Large intestine (tissue), 12 donors: ENCODE measurements around the gene MGAT2. TPM values are rescaled to one million over a fixed set of nuclear protein-coding genes. Genes with fewer than 3 reads are reported as not detected.
A peak's percentile ranks its signal among the peaks of the same experiment; 100 is the strongest.

Experiments
- DNase-seq, 2 donors: peaks; one replicate each; pipeline versions ENCODE4 v3.0.0 to v3.0.0-alpha.2; 2013
- H3K27ac ChIP-seq: one replicate; pipeline ENCODE4 v1.5.1; 2013; ENCODE audit warnings: low read length
- H3K27me3 ChIP-seq: 2 replicates; pipeline ENCODE4 v1.6.1; 2013; ENCODE audit warnings: low read length; ENCODE audit not compliant: control insufficient read depth, insufficient read depth
- H3K36me3 ChIP-seq: 2 replicates; pipeline ENCODE4 v1.6.1; 2013; ENCODE audit warnings: low read length; ENCODE audit not compliant: control insufficient read depth, insufficient read depth
- H3K4me1 ChIP-seq: one replicate; pipeline ENCODE4 v1.6.1; 2013; ENCODE audit warnings: low read length; ENCODE audit not compliant: control insufficient read depth, insufficient read depth
- H3K4me3 ChIP-seq: one replicate; pipeline ENCODE4 v1.5.1; 2013; ENCODE audit warnings: low read length
- H3K9me3 ChIP-seq: one replicate; pipeline ENCODE4 v1.6.1; 2013; ENCODE audit warnings: mild to moderate bottlenecking, low read depth, low read length, moderate library complexity; ENCODE audit not compliant: control insufficient read depth
- WGBS: methylation state at CpG from one replicate; pipeline ENCODE4 v1.1.5; 2013; ENCODE audit warnings: low lambda C conversion rate; ENCODE audit not compliant: insufficient coverage; 5-methylcytosine and 5-hydroxymethylcytosine counted together
- long read RNA-seq, 11 donors: transcript quantifications; one replicate each; lab custom pipeline, GENCODE V29; 2026
- polyA plus RNA-seq: library from polyadenylated mRNA; unstranded; fragments of 120-200 nt; gene quantifications from one replicate; pipeline ENCODE4 v1.2.1, GENCODE V29; 2013

Gene MGAT2
- polyA plus RNA-seq: 50.9 TPM
- long read RNA-seq, donor 1, transcript MGAT2-201 (1 exons, 2,687 nt): major isoform, 52 of 72 reads
- long read RNA-seq, donor 1, partial matches to known transcripts: 14 of 72 reads
- long read RNA-seq, donor 1, other reads (novel, unspliced or antisense): 6 of 72 reads
- long read RNA-seq, donor 2, transcript MGAT2-201 (1 exons, 2,687 nt): major isoform, 105 of 140 reads
- long read RNA-seq, donor 2, partial matches to known transcripts: 0 of 140 reads
- long read RNA-seq, donor 2, other reads (novel, unspliced or antisense): 35 of 140 reads
- long read RNA-seq, donor 3: 0 reads
- long read RNA-seq, donor 4, transcript MGAT2-201 (1 exons, 2,687 nt): major isoform, 7 of 7 reads
- long read RNA-seq, donor 4, partial matches to known transcripts: 0 of 7 reads
- long read RNA-seq, donor 4, other reads (novel, unspliced or antisense): 0 of 7 reads
- long read RNA-seq, donor 5, transcript MGAT2-201 (1 exons, 2,687 nt): major isoform, 29 of 29 reads
- long read RNA-seq, donor 5, partial matches to known transcripts: 0 of 29 reads
- long read RNA-seq, donor 5, other reads (novel, unspliced or antisense): 0 of 29 reads
- long read RNA-seq, donor 6, transcript MGAT2-201 (1 exons, 2,687 nt): major isoform, 51 of 51 reads
- long read RNA-seq, donor 6, partial matches to known transcripts: 0 of 51 reads
- long read RNA-seq, donor 6, other reads (novel, unspliced or antisense): 0 of 51 reads
- long read RNA-seq, donor 7, transcript MGAT2-201 (1 exons, 2,687 nt): major isoform, 24 of 24 reads
- long read RNA-seq, donor 7, partial matches to known transcripts: 0 of 24 reads
- long read RNA-seq, donor 7, other reads (novel, unspliced or antisense): 0 of 24 reads
- long read RNA-seq, donor 8, transcript MGAT2-201 (1 exons, 2,687 nt): major isoform, 73 of 73 reads
- long read RNA-seq, donor 8, partial matches to known transcripts: 0 of 73 reads
- long read RNA-seq, donor 8, other reads (novel, unspliced or antisense): 0 of 73 reads
- long read RNA-seq, donor 9, transcript MGAT2-201 (1 exons, 2,687 nt): major isoform, 63 of 68 reads
- long read RNA-seq, donor 9, partial matches to known transcripts: 0 of 68 reads
- long read RNA-seq, donor 9, other reads (novel, unspliced or antisense): 5 of 68 reads
- long read RNA-seq, donor 10, transcript MGAT2-201 (1 exons, 2,687 nt): major isoform, 57 of 65 reads
- long read RNA-seq, donor 10, partial matches to known transcripts: 0 of 65 reads
- long read RNA-seq, donor 10, other reads (novel, unspliced or antisense): 8 of 65 reads
- long read RNA-seq, donor 11, transcript MGAT2-201 (1 exons, 2,687 nt): major isoform, 43 of 43 reads
- long read RNA-seq, donor 11, partial matches to known transcripts: 0 of 43 reads
- long read RNA-seq, donor 11, other reads (novel, unspliced or antisense): 0 of 43 reads

- H3K36me3 ChIP-seq: peaks cover 16% of the 10 kb centered on the region
- H3K4me1 ChIP-seq: no peaks in the 10 kb centered on the region
- peaks cover 3% of the 10 kb centered on the region for H3K9me3 ChIP-seq
- H3K27me3 ChIP-seq: no peaks in the 10 kb centered on the region
- peak within 1 kb of the TSS; percentile 98 for H3K27ac ChIP-seq
- peak within 1 kb of the TSS; percentile 99 for H3K4me3 ChIP-seq
- no CpG with 5 or more reads among the region's 85 CpGs for WGBS
- DNase-seq: peak; percentile 97 to 99
These were observed at the start of gene MGAT2, which contains the start of gene RPL36AL for GRCh38 chr14:49620182-49621113. Gene MGAT2, plus strand, starts transcription at chr14:49620799. Its CDS starts 470 bp downstream, at chr14:49621269. Gene RPL36AL, minus strand, starts transcription at chr14:49620626. Its CDS starts 1,522 bp downstream, at chr14:49619104.

GRCh38 chr14:49574038-49574437, 46.6 kb upstream of the MGAT2 start:
- no peak overlapping the region for H3K4me3 ChIP-seq
- peaks cover 13% of the 10 kb centered on the region for H3K36me3 ChIP-seq
- H3K4me1 ChIP-seq: no peaks in the 10 kb centered on the region
- no peaks in the 10 kb centered on the region for H3K27me3 ChIP-seq
- H3K9me3 ChIP-seq: no peaks in the 10 kb centered on the region
- H3K27ac ChIP-seq: no peak overlapping the region
- no peak for DNase-seq
- WGBS: 100% methylated on average over 2 of the region's 5 CpGs

- peaks cover 29% of the 10 kb centered on the region for H3K36me3 ChIP-seq
These were observed 42.5 kb upstream of the MGAT2 start for GRCh38 chr14:49578141-49578540.

GRCh38 chr14:49579841-49580240, 40.8 kb upstream of the MGAT2 start:
- no peak for DNase-seq
- no peaks in the 10 kb centered on the region for H3K27me3 ChIP-seq
- WGBS: no CpG with 5 or more reads among the region's 2 CpGs
- H3K9me3 ChIP-seq: no peaks in the 10 kb centered on the region
- no peak overlapping the region for H3K27ac ChIP-seq
- H3K4me1 ChIP-seq: peaks cover 9% of the 10 kb centered on the region
- H3K36me3 ChIP-seq: peaks cover 43% of the 10 kb centered on the region
- H3K4me3 ChIP-seq: no peak overlapping the region

More at GRCh38 chr14:49578141-49578540, 42.5 kb upstream of the MGAT2 start:
- WGBS: no CpG with 5 or more reads among the region's 1 CpG
- H3K9me3 ChIP-seq: no peaks in the 10 kb centered on the region
- no peaks in the 10 kb centered on the region for H3K27me3 ChIP-seq
- no peak for DNase-seq
- no peaks in the 10 kb centered on the region for H3K4me1 ChIP-seq
- H3K4me3 ChIP-seq: no peak overlapping the region
- H3K27ac ChIP-seq: no peak overlapping the region

DNA sequence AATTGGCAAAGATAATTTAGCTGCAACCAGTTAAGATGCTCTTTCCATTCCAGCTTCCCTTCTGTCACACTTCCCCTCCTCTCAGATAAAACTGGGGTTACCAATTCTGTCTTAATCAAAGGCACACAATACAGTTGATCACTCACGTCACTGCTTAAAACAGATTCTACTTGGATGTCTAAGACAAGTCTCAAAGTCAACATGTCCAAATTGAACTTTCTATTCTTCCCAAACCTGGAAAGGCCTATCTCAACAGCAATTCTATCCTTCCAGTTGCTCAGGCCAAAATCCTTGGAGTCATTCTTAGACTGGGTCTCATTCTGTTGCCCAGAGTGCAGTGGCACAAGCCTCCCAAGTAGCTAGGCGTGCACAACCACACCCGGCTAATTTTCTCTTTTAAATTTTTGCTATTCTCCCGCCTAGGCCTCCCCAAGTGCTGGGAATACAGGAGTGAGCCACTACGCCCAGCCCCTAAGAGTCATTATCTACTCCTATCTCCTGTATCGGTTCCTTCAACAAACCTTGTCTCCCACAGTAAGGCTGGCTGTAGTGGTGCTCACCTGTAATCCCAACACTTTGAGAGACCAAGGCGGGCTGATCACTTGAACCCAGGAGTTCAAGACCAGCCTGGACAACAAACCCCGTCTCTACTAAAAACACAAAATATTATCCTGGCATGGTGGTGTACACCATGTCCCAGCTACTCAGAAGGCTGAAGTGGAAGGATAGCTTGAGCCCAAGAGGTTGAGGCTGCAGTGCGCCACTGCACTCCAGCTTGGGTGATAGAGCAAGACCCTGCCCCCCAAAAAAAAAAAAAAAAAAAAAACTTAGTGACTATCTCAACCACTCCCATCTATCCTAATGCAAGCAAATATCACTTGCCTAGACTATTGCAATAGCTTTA, 39.1 kb upstream of the MGAT2 start:
- Histone ChIP-seq H3K4me1 (peaks cover 9% of the 10 kb centered on the region), H3K4me3 (no peak overlapping the region), H3K36me3 (peaks cover 42% of the 10 kb centered on the region), H3K27ac (no peak overlapping the region), H3K27me3 (no peaks in the 10 kb centered on the region), H3K9me3 (no peaks in the 10 kb centered on the region)
- no CpG with 5 or more reads among the region's 9 CpGs for WGBS
- no peak for DNase-seq

DNA sequence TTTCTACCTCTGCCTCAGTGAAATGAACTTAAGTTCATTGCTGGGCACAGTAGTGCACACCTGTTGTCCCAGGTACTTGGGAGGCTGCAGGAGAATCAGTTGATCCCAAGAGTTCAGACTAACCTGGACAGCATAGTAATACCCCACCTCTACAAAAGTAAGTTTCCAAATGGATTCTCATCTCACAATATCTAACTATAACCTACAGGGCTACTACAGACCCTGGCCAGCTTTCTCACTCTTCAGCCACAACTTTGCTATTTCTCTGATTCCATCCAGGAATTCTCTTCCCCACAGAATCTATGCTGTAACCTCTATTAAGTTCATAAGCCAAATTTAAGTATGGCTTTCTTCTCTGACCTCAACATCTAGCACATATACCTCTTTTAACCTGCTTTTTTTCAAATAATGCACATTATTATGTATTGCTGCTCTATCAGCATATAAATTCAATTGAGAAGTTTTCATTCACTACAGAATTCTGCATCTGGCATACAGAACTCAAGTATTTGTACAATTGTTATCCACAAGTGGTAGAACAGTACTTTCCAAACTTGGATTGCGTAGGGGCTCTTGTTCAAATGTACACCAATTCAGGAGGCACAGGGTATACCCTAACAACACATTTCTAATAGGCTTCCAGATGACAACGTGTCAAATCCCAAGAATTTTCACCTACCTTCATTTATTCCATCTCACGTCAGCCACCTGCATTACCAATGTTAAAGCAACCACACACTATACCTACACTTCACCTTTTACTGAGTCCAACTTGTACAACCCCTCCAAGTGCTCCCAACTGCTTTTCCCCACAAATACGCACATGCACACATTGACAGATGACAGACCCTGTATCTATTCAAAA, 38.3 kb upstream of the MGAT2 start:
- 100% methylated on average over 1 of the region's 4 CpGs for WGBS
- DNase-seq: no peak
- Histone ChIP-seq H3K4me3 (no peak overlapping the region), H3K4me1 (peaks cover 9% of the 10 kb centered on the region), H3K9me3 (no peaks in the 10 kb centered on the region), H3K27ac (no peak overlapping the region), H3K27me3 (no peaks in the 10 kb centered on the region), H3K36me3 (peaks cover 33% of the 10 kb centered on the region)

- Histone ChIP-seq H3K9me3 (no peaks in the 10 kb centered on the region), H3K27me3 (no peaks in the 10 kb centered on the region), H3K27ac (no peak overlapping the region), H3K4me1 (peaks cover 9% of the 10 kb centered on the region), H3K36me3 (peaks cover 30% of the 10 kb centered on the region), H3K4me3 (peak overlapping the region; percentile 84)
- DNase-seq: no peak
- 40% methylated on average over 4 of the region's 6 CpGs for WGBS
These were observed 37.0 kb upstream of the MGAT2 start for GRCh38 chr14:49583629-49584028.

- no peaks in the 10 kb centered on the region for H3K27me3 ChIP-seq
- H3K9me3 ChIP-seq: no peaks in the 10 kb centered on the region
- H3K36me3 ChIP-seq: peaks cover 30% of the 10 kb centered on the region
- no peak for DNase-seq
- peaks cover 9% of the 10 kb centered on the region for H3K4me1 ChIP-seq
- peak overlapping the region; percentile 84 for H3K4me3 ChIP-seq
- no peak overlapping the region for H3K27ac ChIP-seq
- WGBS: no CpG with 5 or more reads among the region's 11 CpGs
These were observed 36.5 kb upstream of the MGAT2 start for GRCh38 chr14:49584058-49584457.
